ENCODE data around the gene TGFB2.

Gene TGFB2

GRCh38 chr1:218401998-218402785 is 57.1 kb downstream of the TGFB2 start:
- TF ChIP-seq TEAD4 (IDR thresholded peaks at IDR 0.05) (no peak), RAD21 (IDR thresholded peaks at IDR 0.05; ENCODE audit: low read depth) (no peak), TAF1 (IDR thresholded peaks at IDR 0.05; ENCODE audit: low read depth) (no peak)

GRCh38 chr1:218402786-218403120 is 57.6 kb downstream of the TGFB2 start:
- TF ChIP-seq USF1 (IDR thresholded peaks at IDR 0.05) (no peak), NFIC (IDR thresholded peaks at IDR 0.05) (no peak), TCF12 (IDR thresholded peaks at IDR 0.05; ENCODE audit: low read depth) (no peak), FOXM1 (IDR thresholded peaks at IDR 0.05; ENCODE audit: borderline replicate concordance, low read depth) (no peak), EGR1 (IDR thresholded peaks at IDR 0.05) (no peak), TEAD4 (IDR thresholded peaks at IDR 0.05) (no peak), ZBTB7A (IDR thresholded peaks at IDR 0.05; ENCODE audit: low read depth) (no peak), MAX (IDR thresholded peaks at IDR 0.05) (no peak), EP300 (IDR thresholded peaks at IDR 0.05; ENCODE audit: borderline replicate concordance) (no peak), CREB1 (IDR thresholded peaks at IDR 0.05; ENCODE audit: low read depth) (no peak), CEBPB (IDR thresholded peaks at IDR 0.05) (no peak), TAF1 (IDR thresholded peaks at IDR 0.05; ENCODE audit: low read depth) (no peak), REST (IDR thresholded peaks at IDR 0.05; ENCODE audit: low read depth) (no peak), YY1 (IDR thresholded peaks at IDR 0.05; ENCODE audit: low read depth) (no peak), RAD21 (IDR thresholded peaks at IDR 0.05; ENCODE audit: low read depth) (no peak)

GRCh38 chr1:218403300-218403699 is 58.2 kb downstream of the TGFB2 start:
- TF ChIP-seq REST (IDR thresholded peaks at IDR 0.05; ENCODE audit: low read depth) (no peak), EGR1 (IDR thresholded peaks at IDR 0.05) (no peak), TAF1 (IDR thresholded peaks at IDR 0.05; ENCODE audit: low read depth) (no peak), RAD21 (IDR thresholded peaks at IDR 0.05; ENCODE audit: low read depth) (no peak), MAX (IDR thresholded peaks at IDR 0.05) (no peak), EP300 (IDR thresholded peaks at IDR 0.05; ENCODE audit: borderline replicate concordance) (no peak)

- TF ChIP-seq REST (IDR thresholded peaks at IDR 0.05; ENCODE audit: low read depth) = no peak
- no peak for TF ChIP-seq TEAD4 (IDR thresholded peaks at IDR 0.05)
- TF ChIP-seq TAF1 (IDR thresholded peaks at IDR 0.05; ENCODE audit: low read depth) = no peak
- no peak for TF ChIP-seq YY1 (IDR thresholded peaks at IDR 0.05; ENCODE audit: low read depth)
- TF ChIP-seq MAX (IDR thresholded peaks at IDR 0.05) = no peak
- no peak for TF ChIP-seq FOXM1 (IDR thresholded peaks at IDR 0.05; ENCODE audit: borderline replicate concordance, low read depth)
- no peak for TF ChIP-seq TCF12 (IDR thresholded peaks at IDR 0.05; ENCODE audit: low read depth)
- no peak for TF ChIP-seq CREB1 (IDR thresholded peaks at IDR 0.05; ENCODE audit: low read depth)
- TF ChIP-seq CEBPB (IDR thresholded peaks at IDR 0.05) = no peak
- no peak for TF ChIP-seq NFIC (IDR thresholded peaks at IDR 0.05)
- TF ChIP-seq USF1 (IDR thresholded peaks at IDR 0.05) = no peak
- no peak for TF ChIP-seq EP300 (IDR thresholded peaks at IDR 0.05; ENCODE audit: borderline replicate concordance)
- no peak for TF ChIP-seq RAD21 (IDR thresholded peaks at IDR 0.05; ENCODE audit: low read depth)
- no peak for TF ChIP-seq EGR1 (IDR thresholded peaks at IDR 0.05)
These were observed 62.5 kb downstream of the TGFB2 start for GRCh38 chr1:218407630-218408029.

Measured in Ishikawa (cell line).